HEK293 (cell line): Measurements from ENCODE around the gene YWHAE.

ENCODE experiments used
- ATF2 ChIP-seq: fragments of 450-650 bp; formaldehyde crosslinking; IDR thresholded peaks from 2 replicates; pipeline ENCODE4 v1.5.1; 2016; ENCODE audit warnings: missing biosample characterization, missing genetic modification characterization, low read depth
- ELK4 ChIP-seq: IDR thresholded peaks from 2 replicates; pipeline ENCODE4 v1.6.1; 2011; ENCODE audit warnings: mild to moderate bottlenecking, low read depth, low read length, borderline replicate concordance
- GLI4 ChIP-seq: fragments of 450-650 bp; formaldehyde crosslinking; IDR thresholded peaks from 2 replicates; pipeline ENCODE4 v1.5.1; 2016; ENCODE audit warnings: missing biosample characterization, missing genetic modification characterization
- HIC1 ChIP-seq: fragments of 450-650 bp; formaldehyde crosslinking; IDR thresholded peaks from 2 replicates; pipeline ENCODE4 v1.5.1; 2016; ENCODE audit warnings: missing biosample characterization, missing genetic modification characterization
- KLF17 ChIP-seq: fragments of 450-650 bp; formaldehyde crosslinking; IDR thresholded peaks from 2 replicates; pipeline ENCODE4 v1.5.1; 2016; ENCODE audit warnings: missing biosample characterization, missing genetic modification characterization
- KLF8 ChIP-seq: fragments of 450-650 bp; formaldehyde crosslinking; IDR thresholded peaks from 2 replicates; pipeline ENCODE4 v1.5.1; 2016; ENCODE audit warnings: missing biosample characterization, missing genetic modification characterization
- REPIN1 ChIP-seq: fragments of 450-650 bp; formaldehyde crosslinking; IDR thresholded peaks from 2 replicates; pipeline ENCODE4 v1.5.1; 2017; ENCODE audit warnings: missing biosample characterization, missing genetic modification characterization, low read depth
- REST ChIP-seq: fragments of 450-650 bp; formaldehyde crosslinking; IDR thresholded peaks from 2 replicates; pipeline ENCODE4 v1.5.1; 2016; ENCODE audit warnings: missing biosample characterization, missing genetic modification characterization
- SP3 ChIP-seq: fragments of 450-650 bp; formaldehyde crosslinking; IDR thresholded peaks from 2 replicates; pipeline ENCODE4 v1.5.1; 2016; ENCODE audit warnings: missing biosample characterization, missing genetic modification characterization
- ZBTB1 ChIP-seq: fragments of 450-650 bp; formaldehyde crosslinking; IDR thresholded peaks from 2 replicates; pipeline ENCODE4 v1.5.1; 2016; ENCODE audit warnings: missing biosample characterization, missing genetic modification characterization
- ZBTB21 ChIP-seq: fragments of 450-650 bp; formaldehyde crosslinking; IDR thresholded peaks from 2 replicates; pipeline ENCODE4 v1.5.1; 2017; ENCODE audit warnings: missing biosample characterization, missing genetic modification characterization
- ZBTB6 ChIP-seq: fragments of 450-650 bp; formaldehyde crosslinking; IDR thresholded peaks from 2 replicates; pipeline ENCODE4 v1.5.1; 2017; ENCODE audit warnings: missing biosample characterization, missing genetic modification characterization
- ZFP3 ChIP-seq: fragments of 450-650 bp; formaldehyde crosslinking; IDR thresholded peaks from 2 replicates; pipeline ENCODE4 v1.5.1; 2016; ENCODE audit warnings: low read depth, missing biosample characterization, missing genetic modification characterization
- ZFP41 ChIP-seq: fragments of 450-650 bp; formaldehyde crosslinking; IDR thresholded peaks from 2 replicates; pipeline ENCODE4 v1.5.1; 2016; ENCODE audit warnings: missing biosample characterization, missing genetic modification characterization, borderline replicate concordance
- ZNF140 ChIP-seq: fragments of 450-650 bp; formaldehyde crosslinking; IDR thresholded peaks from 2 replicates; pipeline ENCODE4 v1.5.1; 2016; ENCODE audit warnings: missing biosample characterization, missing genetic modification characterization
- ZNF148 ChIP-seq: fragments of 450-650 bp; formaldehyde crosslinking; IDR thresholded peaks from 2 replicates; pipeline ENCODE4 v1.5.0; 2017; ENCODE audit warnings: missing biosample characterization, missing genetic modification characterization, borderline replicate concordance
- ZNF221 ChIP-seq: fragments of 450-650 bp; formaldehyde crosslinking; IDR thresholded peaks from 2 replicates; pipeline ENCODE4 v1.5.1; 2017; ENCODE audit warnings: missing biosample characterization, missing genetic modification characterization, borderline replicate concordance
- ZNF280C ChIP-seq: fragments of 450-650 bp; formaldehyde crosslinking; IDR thresholded peaks from 2 replicates; pipeline ENCODE4 v1.5.1; 2016; ENCODE audit warnings: missing biosample characterization, missing genetic modification characterization
- ZNF639 ChIP-seq: fragments of 450-650 bp; formaldehyde crosslinking; IDR thresholded peaks from 2 replicates; pipeline ENCODE4 v1.5.1; 2016; ENCODE audit warnings: missing biosample characterization, missing genetic modification characterization
- ZNF785 ChIP-seq: fragments of 450-650 bp; formaldehyde crosslinking; IDR thresholded peaks from 2 replicates; pipeline ENCODE4 v1.5.1; 2016; ENCODE audit warnings: missing biosample characterization, missing genetic modification characterization

Gene YWHAE

GRCh38 chr17:1399679-1400512, at the start of gene YWHAE (continued):
- peak; percentile 93 for TF ChIP-seq ZBTB6 (tag by site-specific recombination)
- peak; percentile 81 for TF ChIP-seq KLF8 (tag by site-specific recombination)
- TF ChIP-seq ZBTB1: 0 out of 2 replicates have a peak, but pooled peaks have one; percentile 58
- no peak for TF ChIP-seq ZNF140
- no peak for TF ChIP-seq ZNF280C (tag by site-specific recombination)
- peak; percentile 77; the same call in 1 of the 2 replicates for TF ChIP-seq REPIN1
- TF ChIP-seq GLI4 (tag by site-specific recombination): peak; percentile 81; the same call in 1 of the 2 replicates
- peak; percentile 52; the same call in 1 of the 2 replicates for TF ChIP-seq ZNF785 (tag by site-specific recombination)
- no peak for TF ChIP-seq HIC1 (tag by site-specific recombination)
- peak; percentile 81 for TF ChIP-seq SP3
- peak; percentile 83 for TF ChIP-seq ZNF639 (tag by site-specific recombination)
- TF ChIP-seq ZBTB21 (tag by site-specific recombination): peak; percentile 40; the same call in 1 of the 2 replicates
- TF ChIP-seq ZFP41: no peak
- TF ChIP-seq ZNF221 (tag by site-specific recombination): no peak
- TF ChIP-seq REST (tag by site-specific recombination): no peak; the same call in 1 of the 2 replicates
- TF ChIP-seq KLF17 (tag by site-specific recombination): peak; percentile 87
- TF ChIP-seq ZFP3 (tag by site-specific recombination): no peak
- no peak for TF ChIP-seq ATF2 (tag by site-specific recombination)
- TF ChIP-seq ELK4: no peak
- no peak for TF ChIP-seq ZNF148 (tag by site-specific recombination)
